Bronchial epithelial cell (primary cell): Measurements from ENCODE around the gene LIX1. TPM values are rescaled to one million over a fixed set of nuclear protein-coding genes. Genes with fewer than 3 reads are reported as not detected.
"Not testable (repeated sequence)": the region's sequence is repeated elsewhere in the genome, so short reads cannot be mapped to it uniquely, and the experiment has no call there.

Source experiments
- DNase-seq: peaks from one replicate; pipeline ENCODE4 v3.0.0-alpha.2; 2010; ENCODE audit warnings: low read depth
- FAIRE-seq: peaks from 2 replicates; lab custom pipeline; 2011; peaks lifted over from hg19 to GRCh38; lab: Jason Lieb, UNC
- H3K27me3 ChIP-seq: 2 replicates; pipeline ENCODE4 v1.5.1; 2011; ENCODE audit warnings: low read length; ENCODE audit not compliant: control insufficient read depth, insufficient read depth
- H3K36me3 ChIP-seq: 2 replicates; pipeline ENCODE4 v1.5.1; 2011; ENCODE audit warnings: low read length; ENCODE audit not compliant: control insufficient read depth, insufficient read depth
- H3K4me3 ChIP-seq: 2 replicates; pipeline ENCODE4 v1.5.1; 2011; ENCODE audit warnings: mild to moderate bottlenecking, low read depth, low read length, control low read depth
- CTCF ChIP-seq: IDR thresholded peaks from 2 replicates; pipeline ENCODE4 v1.5.1; 2011; ENCODE audit warnings: mild to moderate bottlenecking, moderate library complexity, low read length, control low read depth, inconsistent platforms; ENCODE audit not compliant: insufficient read depth, severe bottlenecking
- total RNA-seq: library from RNA; depleted of rRNA; stranded (reverse); fragments of >200 nt; gene quantifications from 2 replicates; pipeline ENCODE4 v1.2.1, GENCODE V29; 2014

The LIX1 gene
- total RNA-seq, 1 donor from 2014 or later = not detected

GRCh38 chr5:97181856-97182545 lies 39.6 kb upstream of the LIX1 start:
- Histone ChIP-seq H3K36me3 (peaks cover 9% of the 10 kb centered on the region), H3K27me3 (no peaks in the 10 kb centered on the region), H3K4me3 (peak overlapping the region; percentile 74)
- DNase-seq = peak; percentile 72
- no peak for FAIRE-seq
- TF ChIP-seq CTCF = no peak

GRCh38 chr5:97179457-97179856 lies 37.0 kb upstream of the LIX1 start:
- not testable (repeated sequence) for H3K27me3 ChIP-seq, H3K4me3 ChIP-seq, FAIRE-seq, DNase-seq
- peaks cover 12% of the 10 kb centered on the region for H3K36me3 ChIP-seq

GRCh38 chr5:97172227-97172626 lies 29.8 kb upstream of the LIX1 start:
- no peak for FAIRE-seq
- peaks cover 4% of the 10 kb centered on the region for H3K36me3 ChIP-seq
- DNase-seq = no peak
- no peaks in the 10 kb centered on the region for H3K27me3 ChIP-seq
- TF ChIP-seq CTCF = no peak
- no peak overlapping the region for H3K4me3 ChIP-seq

GRCh38 chr5:97171703-97172102 lies 29.3 kb upstream of the LIX1 start:
- Histone ChIP-seq H3K36me3 (peaks cover 4% of the 10 kb centered on the region), H3K27me3 (no peaks in the 10 kb centered on the region), H3K4me3 (no peak overlapping the region)
- no peak for TF ChIP-seq CTCF
- DNase-seq = no peak
- no peak for FAIRE-seq

- Histone ChIP-seq H3K27me3 (no peaks in the 10 kb centered on the region), H3K4me3 (no peak overlapping the region), H3K36me3 (peaks cover 1% of the 10 kb centered on the region)
- no peak for TF ChIP-seq CTCF
- no peak for FAIRE-seq
- DNase-seq = no peak
Observed at GRCh38 chr5:97167435-97167834, 25.0 kb upstream of the LIX1 start.

GRCh38 chr5:97165726-97166125 lies 23.3 kb upstream of the LIX1 start:
- H3K27me3 ChIP-seq = no peaks in the 10 kb centered on the region
- no peak for TF ChIP-seq CTCF
- DNase-seq (no peak), FAIRE-seq (no peak)
- peaks cover 3% of the 10 kb centered on the region for H3K36me3 ChIP-seq
- no peak overlapping the region for H3K4me3 ChIP-seq
